HG03575 (cell line): Measurements from ENCODE around the gene MAGOHB.
A peak's percentile ranks its signal among the peaks of the same experiment; 100 is the strongest.
"Not testable (repeated sequence)": the region's sequence is repeated elsewhere in the genome, so short reads cannot be mapped to it uniquely, and the experiment has no call there.

Experiments used
- ATAC-seq: cut with Tn5 transposase; IDR thresholded peaks from one replicate; pipeline ENCODE4 v1.9.1; 2021; ENCODE audit not compliant: unreplicated experiment, insufficient number of reproducible peaks, low FRiP score; ENCODE audit errors: extremely low read depth

Gene MAGOHB

GRCh38 chr12:10613349-10614055, at the start of gene MAGOHB:
Gene MAGOHB (minus strand): TSS chr12:10613609. CDS start chr12:10613532, 77 bp downstream.
- ATAC-seq, result peak; percentile 62

- ATAC-seq, result no peak
Measured at GRCh38 chr12:10661338-10661737, 47.9 kb upstream of the MAGOHB start.

GRCh38 chr12:10654003-10654402, 40.6 kb upstream of the MAGOHB start:
- ATAC-seq, result no peak

- ATAC-seq, result no peak
Measured at GRCh38 chr12:10652192-10652591, 38.8 kb upstream of the MAGOHB start.

GRCh38 chr12:10646576-10646975, 33.2 kb upstream of the MAGOHB start:
- ATAC-seq, result not testable (repeated sequence)

GRCh38 chr12:10645910-10646309, 32.5 kb upstream of the MAGOHB start:
- no peak for ATAC-seq

- ATAC-seq, result no peak
Measured at GRCh38 chr12:10641735-10642500, 28.5 kb upstream of the MAGOHB start.

- ATAC-seq, result no peak
Measured at GRCh38 chr12:10638728-10639127, 25.3 kb upstream of the MAGOHB start.

GRCh38 chr12:10636611-10637010, 23.2 kb upstream of the MAGOHB start:
- no peak for ATAC-seq

- no peak for ATAC-seq
Measured at GRCh38 chr12:10636124-10636523, 22.7 kb upstream of the MAGOHB start.

GRCh38 chr12:10635306-10635705, 21.9 kb upstream of the MAGOHB start:
- ATAC-seq, result no peak

- ATAC-seq, result no peak
Measured at GRCh38 chr12:10634427-10634826, 21.0 kb upstream of the MAGOHB start.

GRCh38 chr12:10633541-10633940, 20.1 kb upstream of the MAGOHB start:
- ATAC-seq, result no peak

GRCh38 chr12:10632226-10632625, 18.8 kb upstream of the MAGOHB start:
- no peak for ATAC-seq

- ATAC-seq, result no peak
Measured at GRCh38 chr12:10624605-10625004, 11.2 kb upstream of the MAGOHB start.

- ATAC-seq, result no peak
Measured at GRCh38 chr12:10623131-10623530, 9.7 kb upstream of the MAGOHB start.

GRCh38 chr12:10621278-10621677, 7.9 kb upstream of the MAGOHB start:
- ATAC-seq, result no peak

GRCh38 chr12:10620078-10620779, 6.8 kb upstream of the MAGOHB start:
- no peak for ATAC-seq

GRCh38 chr12:10618338-10618987, 5.1 kb upstream of the MAGOHB start:
- no peak for ATAC-seq
